ENCODE results near the gene MYZAP.

Gene MYZAP

GRCh38 chr15:57734860-57735259, 143.2 kb downstream of the MYZAP start:
- no peak; the same call in 1 of the 2 replicates for TF ChIP-seq POLR2AphosphoS5 (IDR thresholded peaks at IDR 0.05; ENCODE audit: low read depth, low read length)
- TF ChIP-seq TAF1 (IDR thresholded peaks at IDR 0.05; ENCODE audit: borderline replicate concordance, insufficient read depth, low read length), result no peak
- TF ChIP-seq, protein P1, sequence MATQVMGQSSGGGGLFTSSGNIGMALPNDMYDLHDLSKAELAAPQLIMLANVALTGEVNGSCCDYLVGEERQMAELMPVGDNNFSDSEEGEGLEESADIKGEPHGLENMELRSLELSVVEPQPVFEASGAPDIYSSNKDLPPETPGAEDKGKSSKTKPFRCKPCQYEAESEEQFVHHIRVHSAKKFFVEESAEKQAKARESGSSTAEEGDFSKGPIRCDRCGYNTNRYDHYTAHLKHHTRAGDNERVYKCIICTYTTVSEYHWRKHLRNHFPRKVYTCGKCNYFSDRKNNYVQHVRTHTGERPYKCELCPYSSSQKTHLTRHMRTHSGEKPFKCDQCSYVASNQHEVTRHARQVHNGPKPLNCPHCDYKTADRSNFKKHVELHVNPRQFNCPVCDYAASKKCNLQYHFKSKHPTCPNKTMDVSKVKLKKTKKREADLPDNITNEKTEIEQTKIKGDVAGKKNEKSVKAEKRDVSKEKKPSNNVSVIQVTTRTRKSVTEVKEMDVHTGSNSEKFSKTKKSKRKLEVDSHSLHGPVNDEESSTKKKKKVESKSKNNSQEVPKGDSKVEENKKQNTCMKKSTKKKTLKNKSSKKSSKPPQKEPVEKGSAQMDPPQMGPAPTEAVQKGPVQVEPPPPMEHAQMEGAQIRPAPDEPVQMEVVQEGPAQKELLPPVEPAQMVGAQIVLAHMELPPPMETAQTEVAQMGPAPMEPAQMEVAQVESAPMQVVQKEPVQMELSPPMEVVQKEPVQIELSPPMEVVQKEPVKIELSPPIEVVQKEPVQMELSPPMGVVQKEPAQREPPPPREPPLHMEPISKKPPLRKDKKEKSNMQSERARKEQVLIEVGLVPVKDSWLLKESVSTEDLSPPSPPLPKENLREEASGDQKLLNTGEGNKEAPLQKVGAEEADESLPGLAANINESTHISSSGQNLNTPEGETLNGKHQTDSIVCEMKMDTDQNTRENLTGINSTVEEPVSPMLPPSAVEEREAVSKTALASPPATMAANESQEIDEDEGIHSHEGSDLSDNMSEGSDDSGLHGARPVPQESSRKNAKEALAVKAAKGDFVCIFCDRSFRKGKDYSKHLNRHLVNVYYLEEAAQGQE (IDR thresholded peaks at IDR 0.05; ENCODE audit: insufficient read depth in 1 of 2, low read depth in 2 of 2, low read length in 2 of 2), result no peak; a peak in 1 of 4 replicates
- no peak for TF ChIP-seq FOXP2 (optimal IDR thresholded peaks at IDR 0.05; ENCODE audit: borderline replicate concordance, extremely low read depth, extremely low read length, insufficient read depth)
- TF ChIP-seq SIN3A (IDR thresholded peaks at IDR 0.05; ENCODE audit: borderline replicate concordance, insufficient read depth, low read length), result peak; percentile 52; the same call in 1 of the 2 replicates
